K562 (cell line): ENCODE data around the gene RHD. TPM values are rescaled to one million over a fixed set of nuclear protein-coding genes. Genes with fewer than 3 reads are reported as not detected.
A peak's percentile ranks its signal among the peaks of the same experiment; 100 is the strongest.

Experiments used
- CTBP1 ChIP-seq: fragments of 450-650 bp; IDR thresholded peaks from 2 replicates; pipeline ENCODE4 v1.6.1; 2016; ENCODE audit warnings: borderline replicate concordance
- HDGF ChIP-seq: fragments of 450-650 bp; IDR thresholded peaks from 2 replicates; pipeline ENCODE4 v1.6.1; 2016
- JUND ChIP-seq, 2 experiments: IDR thresholded peaks; 2 replicates in 1 of 2; 3 replicates in 1 of 2; pipeline ENCODE4 v1.6.1; 2011; ENCODE audit warnings: borderline replicate concordance in 2 of 2, low read depth in 2 of 2, low read length in 2 of 2, improper control_type of control experiment in 1 of 2, missing biosample characterization in 1 of 2, missing genetic modification characterization in 1 of 2, missing genetic modification reagents in 1 of 2
- MTA2 ChIP-seq: fragments of 450-650 bp; IDR thresholded peaks from 2 replicates; pipeline ENCODE4 v1.6.1; 2016; ENCODE audit warnings: low read depth
- SMAD2 ChIP-seq: fragments of 150-350 bp; IDR thresholded peaks from 2 replicates; pipeline ENCODE4 v1.6.1; 2014; ENCODE audit warnings: low read depth, mild to moderate bottlenecking, low read length
- STAT5A ChIP-seq: IDR thresholded peaks from 2 replicates; pipeline ENCODE4 v1.6.1; 2012; ENCODE audit warnings: low read length, inconsistent platforms, borderline replicate concordance
- TEAD4 ChIP-seq, 2 experiments: sonication (generic) in 1 of 2; formaldehyde crosslinking in 1 of 2; IDR thresholded peaks; 2 replicates each; pipeline versions ENCODE4 v1.6.1 to v1.8.0; 2012 to 2022; ENCODE audit warnings: borderline replicate concordance in 1 of 2, inconsistent platforms in 1 of 2, low read length in 1 of 2, mild to moderate bottlenecking in 1 of 2, missing genetic modification reagents in 1 of 2
- ZNF318 ChIP-seq, 2 experiments: fragments of 450-650 bp; IDR thresholded peaks; 2 replicates each; pipeline ENCODE4 v1.6.1; 2016; ENCODE audit warnings: mild to moderate bottlenecking in 2 of 2, borderline replicate concordance in 1 of 2, low read depth in 1 of 2, moderate library complexity in 1 of 2
- ZNF561 ChIP-seq: fragments of 450-650 bp; formaldehyde crosslinking; conservative IDR thresholded peaks from 2 replicates; pipeline ENCODE4 v1.4.0; 2020; ENCODE audit warnings: mild to moderate bottlenecking, moderate library complexity
- polyA plus RNA-seq, 8 experiments: library from polyadenylated mRNA; depleted of rRNA in 4 of 8; stranded (reverse) in 5 of 8; unstranded in 3 of 8; fragments of >200 nt; fragmentation: Nextera tagmentation in 2 of 8; fragmentation: Illumina TruSeq in 1 of 8; extraction: Ambion mirVana in 2 of 8; extraction: Trizol in 1 of 8; gene quantifications; 2 replicates each; pipeline versions ENCODE4 v1.2.1 to v1.2.3, GENCODE V29; 2011 to 2014; ENCODE audit warnings: inconsistent platforms in 1 of 8, missing spikeins in 1 of 8
- total RNA-seq, 7 experiments: library from RNA; depleted of rRNA in 6 of 7; stranded (reverse); fragments of >200 nt in 6 of 7; fragmentation: Illumina TruSeq in 2 of 7; extraction: Trizol in 2 of 7; gene quantifications; 2 replicates each; pipeline versions ENCODE4 v1.2.1 to v1.2.3, GENCODE V29; 2011 to 2021; ENCODE audit warnings: low replicate concordance in 1 of 7
- TF ChIP-seq, protein P1 (sequence below): fragments of 450-650 bp; formaldehyde crosslinking; IDR thresholded peaks from 2 replicates; pipeline ENCODE4 v1.4.0; 2022; ENCODE audit warnings: missing genetic modification characterization
- TF ChIP-seq, protein P2 (sequence below): fragments of 200-800 bp; sonication (Bioruptor generic); IDR thresholded peaks from 2 replicates; pipeline ENCODE4 v1.6.1; 2017; ENCODE audit warnings: missing genetic modification characterization, missing compliant biosample characterization
- TF ChIP-seq, protein P3 (sequence below), 2 experiments: fragments of 450-650 bp in 1 of 2; sonication (generic) in 1 of 2; formaldehyde crosslinking; conservative IDR thresholded peaks; 2 replicates each; pipeline versions ENCODE4 v1.4.0 to v1.8.1; 2020 to 2022; ENCODE audit warnings: mild to moderate bottlenecking in 1 of 2, missing genetic modification reagents in 1 of 2

The RHD gene
- total and polyA plus RNA-seq, 9 of the 15 experiments (the other 6 are each of a cell fraction or from before 2014, with no cell fraction given), result 8.8 to 32.4 (median 15.0) TPM

DNA sequence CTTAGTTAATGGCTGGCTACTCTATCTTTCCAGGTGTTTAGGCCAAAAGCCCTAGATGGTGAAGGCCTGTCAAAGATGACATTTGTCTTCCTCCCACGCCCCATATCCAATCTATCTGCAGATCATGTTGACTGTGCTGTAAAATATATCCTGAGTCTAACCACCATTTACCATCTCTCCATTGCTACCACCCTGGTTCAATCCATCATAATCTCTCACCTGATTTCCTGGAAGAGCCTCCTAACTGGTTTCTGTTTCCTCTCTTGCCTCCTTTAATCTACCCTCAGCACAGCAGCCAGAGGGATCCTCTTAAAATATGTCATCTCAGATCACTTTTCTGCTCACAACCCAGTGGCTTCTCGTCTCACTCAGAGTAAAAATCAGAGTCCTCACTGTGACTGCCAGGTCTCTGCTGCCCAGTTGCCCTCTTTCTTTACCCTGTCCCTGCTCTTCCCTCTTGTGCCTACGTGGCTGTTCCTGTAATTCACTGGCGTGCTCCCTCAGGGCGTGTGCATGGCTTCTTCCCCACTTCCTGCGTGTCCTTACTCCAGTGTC lies 83.6 kb downstream of the RHD start (continued):
- 0 out of 4 replicates have a peak, but pooled peaks of 1 of the 2 experiments have one; percentile 53 for TF ChIP-seq ZNF318 (IDR thresholded peaks at IDR 0.05; ENCODE audit: borderline replicate concordance in 1 of 2, low read depth in 1 of 2)
- no peak for TF ChIP-seq ZNF561
- TF ChIP-seq, protein P1, sequence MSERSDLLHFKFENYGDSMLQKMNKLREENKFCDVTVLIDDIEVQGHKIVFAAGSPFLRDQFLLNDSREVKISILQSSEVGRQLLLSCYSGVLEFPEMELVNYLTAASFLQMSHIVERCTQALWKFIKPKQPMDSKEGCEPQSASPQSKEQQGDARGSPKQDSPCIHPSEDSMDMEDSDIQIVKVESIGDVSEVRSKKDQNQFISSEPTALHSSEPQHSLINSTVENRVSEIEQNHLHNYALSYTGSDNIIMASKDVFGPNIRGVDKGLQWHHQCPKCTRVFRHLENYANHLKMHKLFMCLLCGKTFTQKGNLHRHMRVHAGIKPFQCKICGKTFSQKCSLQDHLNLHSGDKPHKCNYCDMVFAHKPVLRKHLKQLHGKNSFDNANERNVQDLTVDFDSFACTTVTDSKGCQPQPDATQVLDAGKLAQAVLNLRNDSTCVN (CRISPR knock-in tag), result no peak
- TF ChIP-seq STAT5A, result peak; percentile 55; the same call in 1 of the 2 replicates
- TF ChIP-seq, protein P2, sequence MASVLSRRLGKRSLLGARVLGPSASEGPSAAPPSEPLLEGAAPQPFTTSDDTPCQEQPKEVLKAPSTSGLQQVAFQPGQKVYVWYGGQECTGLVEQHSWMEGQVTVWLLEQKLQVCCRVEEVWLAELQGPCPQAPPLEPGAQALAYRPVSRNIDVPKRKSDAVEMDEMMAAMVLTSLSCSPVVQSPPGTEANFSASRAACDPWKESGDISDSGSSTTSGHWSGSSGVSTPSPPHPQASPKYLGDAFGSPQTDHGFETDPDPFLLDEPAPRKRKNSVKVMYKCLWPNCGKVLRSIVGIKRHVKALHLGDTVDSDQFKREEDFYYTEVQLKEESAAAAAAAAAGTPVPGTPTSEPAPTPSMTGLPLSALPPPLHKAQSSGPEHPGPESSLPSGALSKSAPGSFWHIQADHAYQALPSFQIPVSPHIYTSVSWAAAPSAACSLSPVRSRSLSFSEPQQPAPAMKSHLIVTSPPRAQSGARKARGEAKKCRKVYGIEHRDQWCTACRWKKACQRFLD, result peak; percentile 39; the same call in 1 of the 2 replicates
- TF ChIP-seq MTA2, result no peak
- TF ChIP-seq SMAD2, result no peak
- TF ChIP-seq, protein P3, sequence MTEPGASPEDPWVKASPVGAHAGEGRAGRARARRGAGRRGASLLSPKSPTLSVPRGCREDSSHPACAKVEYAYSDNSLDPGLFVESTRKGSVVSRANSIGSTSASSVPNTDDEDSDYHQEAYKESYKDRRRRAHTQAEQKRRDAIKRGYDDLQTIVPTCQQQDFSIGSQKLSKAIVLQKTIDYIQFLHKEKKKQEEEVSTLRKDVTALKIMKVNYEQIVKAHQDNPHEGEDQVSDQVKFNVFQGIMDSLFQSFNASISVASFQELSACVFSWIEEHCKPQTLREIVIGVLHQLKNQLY (CRISPR knock-in tag; conservative IDR thresholded peaks at IDR 0.05), result no peak
- 0 out of 2 replicates have a peak, but pooled peaks have one; percentile 72 for TF ChIP-seq HDGF
- peak; percentile 80 for TF ChIP-seq TEAD4 (IDR thresholded peaks at IDR 0.05; ENCODE audit: low read length)
- no peak for TF ChIP-seq TEAD4 (CRISPR knock-in tag; IDR thresholded peaks at IDR 0.05; ENCODE audit: borderline replicate concordance)
- TF ChIP-seq JUND (IDR thresholded peaks at IDR 0.05; ENCODE audit: borderline replicate concordance, low read depth, low read length), result peak; percentile 36; the same call in 1 of the 2 replicates
- TF ChIP-seq JUND (tag; IDR thresholded peaks at IDR 0.05; ENCODE audit: borderline replicate concordance, low read depth, low read length), result no peak
- peak; percentile 90 for TF ChIP-seq CTBP1
